Ascending aorta (tissue), 2 donors: ENCODE data around the gene MAP7. TPM values are rescaled to one million over a fixed set of nuclear protein-coding genes. Genes with fewer than 3 reads are reported as not detected.

Experiments
- DNase-seq, 2 donors: peaks; one replicate each; pipeline ENCODE4 v3.0.0-alpha.2; 2019; ENCODE audit warnings: low spot score in 2 of 2
- H3K27ac ChIP-seq, 2 donors: fragments of 200-600 bp; sonication (generic); one replicate each; pipeline ENCODE4 v1.5.1; 2016 to 2017; ENCODE audit warnings: mild to moderate bottlenecking in 1 of 2
- H3K27me3 ChIP-seq: fragments of 200-600 bp; sonication (generic); one replicate; pipeline ENCODE4 v1.5.1; 2017
- H3K36me3 ChIP-seq, 2 donors: fragments of 200-600 bp; sonication (generic); one replicate each; pipeline ENCODE4 v1.5.1; 2016
- H3K4me1 ChIP-seq, 2 donors: fragments of 200-600 bp; sonication (generic); one replicate each; pipeline ENCODE4 v1.5.1; 2016 to 2017; ENCODE audit warnings: mild to moderate bottlenecking in 1 of 2
- H3K4me3 ChIP-seq, 2 donors: fragments of 200-600 bp; sonication (generic); one replicate each; pipeline ENCODE4 v1.5.1; 2016 to 2017; ENCODE audit warnings: mild to moderate bottlenecking in 1 of 2
- H3K9me3 ChIP-seq, 2 donors: fragments of 200-600 bp; sonication (generic); one replicate each; pipeline ENCODE4 v1.5.1; 2016
- CTCF ChIP-seq, 3 experiments: fragments of 200-600 bp in 2 of 3; fragments of 450-650 bp in 1 of 3; sonication (generic) in 2 of 3; IDR thresholded peaks; one replicate each; pipeline ENCODE4 v1.5.1; 2016 to 2019; ENCODE audit warnings: antibody characterized with exemption in 3 of 3, mild to moderate bottlenecking in 1 of 3, moderate library complexity in 1 of 3
- intact Hi-C: fragments of 100-400 bp; cut with DNase I; formaldehyde crosslinking; loops from one replicate; pipeline ENCODE4 v1.15.1; 2023
- total RNA-seq: library from RNA; depleted of rRNA; stranded (reverse); fragments of >200 nt; gene quantifications from one replicate; pipeline ENCODE4 v1.1.0, GENCODE V29; 2016

MAP7 gene
- total RNA-seq, 1 donor from 2014 or later, result not detected

GRCh38 chr6:136294621-136295020 lies 255.6 kb downstream of the MAP7 start:
- no peak for TF ChIP-seq CTCF (IDR thresholded peaks at IDR 0.05)
- intact Hi-C loops, result no loop called here
- H3K27ac ChIP-seq, result no peak overlapping the region
- H3K27me3 ChIP-seq, result no peaks in the 10 kb centered on the region
- H3K9me3 ChIP-seq, result no peaks in the 10 kb centered on the region
- DNase-seq, result no peak
- peaks cover 0 to 4% of the 10 kb centered on the region in 2 donors for H3K4me1 ChIP-seq
- no peaks in the 10 kb centered on the region for H3K36me3 ChIP-seq
- no peak overlapping the region for H3K4me3 ChIP-seq

Other genes starting within 250 kb of the MAP7 start
- 40.9 TPM for gene MAP3K5, start 242.1 kb upstream of the MAP7 start, total RNA-seq